Left lung (tissue), 10 donors: Measurements from ENCODE around the gene HBEGF. TPM values are rescaled to one million over a fixed set of nuclear protein-coding genes. Genes with fewer than 3 reads are reported as not detected.

Source experiments
- ATAC-seq: fragments of 200-7000 bp; cut with Tn5 transposase; one replicate; pipeline ENCODE4 v1.9.1; 2020; ENCODE audit warnings: moderate library complexity
- DNase-seq, 4 donors: peaks; one replicate each; pipeline ENCODE4 v3.0.0-alpha.2; 2013 to 2020
- H3K27ac ChIP-seq, 2 donors: fragments of 200-600 bp; sonication (generic) in 1 of 2; one replicate each; pipeline versions ENCODE4 v1.5.0 to v1.8.0; 2020 to 2021
- H3K27me3 ChIP-seq, 2 donors: fragments of 200-600 bp; sonication (generic) in 1 of 2; one replicate each; pipeline versions ENCODE4 v1.5.0 to v1.8.0; 2020 to 2021
- H3K36me3 ChIP-seq, 2 donors: fragments of 200-600 bp; sonication (generic) in 1 of 2; one replicate each; pipeline versions ENCODE4 v1.5.0 to v1.8.0; 2020 to 2021
- H3K4me1 ChIP-seq, 2 donors: fragments of 200-600 bp; one replicate each; pipeline ENCODE4 v1.8.0; 2021
- H3K4me3 ChIP-seq, 2 donors: fragments of 200-600 bp; sonication (generic) in 1 of 2; one replicate each; pipeline versions ENCODE4 v1.5.0 to v1.8.0; 2020 to 2021; ENCODE audit warnings: mild to moderate bottlenecking in 1 of 2
- H3K9me3 ChIP-seq, 2 donors: fragments of 200-600 bp; sonication (generic) in 1 of 2; one replicate each; pipeline versions ENCODE4 v1.5.0 to v1.8.0; 2020 to 2021
- CTCF ChIP-seq, 2 donors: fragments of 200-600 bp; sonication (generic) in 1 of 2; IDR thresholded peaks; one replicate each; pipeline versions ENCODE4 v1.5.0 to v1.8.0; 2021; ENCODE audit warnings: antibody characterized with exemption in 2 of 2
- intact Hi-C, 2 donors: fragments of 100-400 bp; cut with DNase I; formaldehyde crosslinking; loops; one replicate each; pipeline versions ENCODE4 v1.11.2 to v1.14.2; 2022
- polyA plus RNA-seq, 6 donors: library from polyadenylated mRNA; unstranded; fragments of 120-200 nt; gene quantifications; one replicate each; pipeline ENCODE4 v1.2.1, GENCODE V29; 2013; ENCODE audit not compliant: insufficient read length in 6 of 6
- total RNA-seq, 2 donors: library from RNA; stranded (reverse); fragmentation: NEBNext Ultra II Directional; extraction: Animal tissue kit (Norgen Biotek cat#: 25700); gene quantifications; one replicate each; pipeline ENCODE4 v1.2.1, GENCODE V29; 2021
- donor health status: DM: no; HTN: yes; CAD: no.
- donor health status: DM: no; HTN: no; CAD: no.

The HBEGF gene
- total and polyA plus RNA-seq, 8 donors: 5.4 to 33.8 (median 9.7) TPM

- intact Hi-C loops: no loop called here
- no peak for ATAC-seq
- TF ChIP-seq CTCF (IDR thresholded peaks at IDR 0.05): no peak
- no peak for DNase-seq
- Histone ChIP-seq H3K36me3 (peaks cover 0 to 12% of the 10 kb centered on the region in 2 donors), H3K9me3 (no peaks in the 10 kb centered on the region), H3K27ac (peak overlapping the region in 1 of 2 donors; percentile 25), H3K27me3 (no peaks in the 10 kb centered on the region), H3K4me3 (no peak overlapping the region), H3K4me1 (peaks cover 6 to 63% of the 10 kb centered on the region in 2 donors)
These were observed 51.6 kb downstream of the HBEGF start for GRCh38 chr5:140294753-140295152.

- intact Hi-C loops: no loop called here
- Histone ChIP-seq H3K27ac (no peak overlapping the region), H3K27me3 (no peaks in the 10 kb centered on the region), H3K36me3 (peaks cover 0 to 2% of the 10 kb centered on the region in 2 donors), H3K9me3 (no peaks in the 10 kb centered on the region), H3K4me1 (peaks cover 6 to 54% of the 10 kb centered on the region in 2 donors), H3K4me3 (no peak overlapping the region)
- no peak for TF ChIP-seq CTCF (IDR thresholded peaks at IDR 0.05)
- no peak for ATAC-seq
- no peak for DNase-seq
These were observed 52.6 kb downstream of the HBEGF start for GRCh38 chr5:140293849-140294100.

GRCh38 chr5:140293091-140293848, 53.1 kb downstream of the HBEGF start:
- Histone ChIP-seq H3K9me3 (no peaks in the 10 kb centered on the region), H3K4me3 (no peak overlapping the region), H3K4me1 (peaks cover 6 to 49% of the 10 kb centered on the region in 2 donors), H3K27me3 (no peaks in the 10 kb centered on the region), H3K36me3 (no peaks in the 10 kb centered on the region), H3K27ac (peak overlapping the region in 1 of 2 donors; percentile 37)
- intact Hi-C loops: no loop called here
- TF ChIP-seq CTCF (IDR thresholded peaks at IDR 0.05): no peak
- DNase-seq (no peak), ATAC-seq (no peak)

- intact Hi-C loops: no loop called here
- no peak for DNase-seq
- Histone ChIP-seq H3K4me1 (peaks cover 6 to 41% of the 10 kb centered on the region in 2 donors), H3K36me3 (no peaks in the 10 kb centered on the region), H3K9me3 (no peaks in the 10 kb centered on the region), H3K4me3 (no peak overlapping the region), H3K27ac (peak overlapping the region in 1 of 2 donors; percentile 37), H3K27me3 (no peaks in the 10 kb centered on the region)
- no peak for TF ChIP-seq CTCF (IDR thresholded peaks at IDR 0.05)
- peak; percentile 27 for ATAC-seq
These were observed 54.0 kb downstream of the HBEGF start for GRCh38 chr5:140292212-140293036.

GRCh38 chr5:140287801-140288521, 58.4 kb downstream of the HBEGF start:
- TF ChIP-seq CTCF (IDR thresholded peaks at IDR 0.05): no peak
- peaks cover 3 to 27% of the 10 kb centered on the region in 2 donors for H3K4me1 ChIP-seq
- no peaks in the 10 kb centered on the region for H3K36me3 ChIP-seq
- no peak overlapping the region for H3K4me3 ChIP-seq
- no peak overlapping the region for H3K27ac ChIP-seq
- intact Hi-C loops: no loop called here
- DNase-seq (peak in 1 of 4 donors; percentile 31), ATAC-seq (no peak)
- no peaks in the 10 kb centered on the region for H3K27me3 ChIP-seq
- H3K9me3 ChIP-seq: no peaks in the 10 kb centered on the region
